PC-9 (cell line): ENCODE data around the gene GRK2. TPM values are rescaled to one million over a fixed set of nuclear protein-coding genes. Genes with fewer than 3 reads are reported as not detected.

Source experiments
- BruUV-seq: library from RNA; stranded (reverse); fragments of 400-500 nt; replicated peaks from 2 replicates; lab custom pipeline; 2021; lab: Mats Ljungman, UMichigan
- CTCF ChIA-PET: fragments of 300-600 bp; sonication (Branson Sonifier 250); formaldehyde crosslinking; loops from one replicate; lab custom pipeline; 2022; ENCODE audit warnings: antibody characterized with exemption; lab: Charles Lee
- POLR2A ChIA-PET: fragments of 300-600 bp; sonication (Branson Sonifier 250); formaldehyde crosslinking; loops from one replicate; lab custom pipeline; 2022; ENCODE audit warnings: antibody characterized with exemption; ENCODE audit not compliant: unreplicated experiment; lab: Charles Lee
- DNase-seq, 2 experiments: peaks; one replicate each; pipeline versions ENCODE4 v3.0.0 to v3.0.0-alpha.2; 2015 to 2022; ENCODE audit warnings: mixed read lengths in 1 of 2
- H2AFZ ChIP-seq: fragments of 200-600 bp; sonication (generic); 2 replicates; pipeline ENCODE4 v1.8.1; 2017; ENCODE audit warnings: antibody characterized with exemption
- H3F3A ChIP-seq: fragments of 200-600 bp; sonication (generic); 2 replicates; pipeline ENCODE4 v1.8.1; 2017; ENCODE audit warnings: antibody characterized with exemption, mild to moderate bottlenecking, low read depth; ENCODE audit not compliant: insufficient read depth
- H3K27ac ChIP-seq: fragments of 200-600 bp; sonication (generic); 2 replicates; pipeline ENCODE4 v1.6.1; 2016; ENCODE audit warnings: mixed run types
- H3K27me3 ChIP-seq: fragments of 200-600 bp; sonication (generic); 2 replicates; pipeline ENCODE4 v1.6.1; 2016; ENCODE audit warnings: low read depth, mixed run types; ENCODE audit not compliant: insufficient read depth
- H3K36me3 ChIP-seq: fragments of 200-600 bp; sonication (generic); 2 replicates; pipeline ENCODE4 v1.6.1; 2016; ENCODE audit warnings: low read depth, mixed run types
- H3K4me1 ChIP-seq: fragments of 200-600 bp; sonication (generic); replicated peaks from 2 replicates; pipeline ENCODE4 v1.6.1; 2016; ENCODE audit warnings: mixed run types; ENCODE audit not compliant: insufficient read depth
- H3K4me2 ChIP-seq: fragments of 200-600 bp; sonication (generic); 2 replicates; pipeline ENCODE4 v1.6.1; 2017; ENCODE audit warnings: mixed run types
- H3K4me3 ChIP-seq: fragments of 200-600 bp; sonication (generic); 2 replicates; pipeline ENCODE4 v1.6.1; 2016; ENCODE audit warnings: mixed run types
- H3K79me2 ChIP-seq: fragments of 200-600 bp; sonication (generic); 2 replicates; pipeline ENCODE4 v1.6.1; 2017; ENCODE audit warnings: low read depth, mixed run types
- H3K9me2 ChIP-seq: fragments of 200-600 bp; sonication (generic); 2 replicates; pipeline ENCODE4 v1.8.1; 2017; ENCODE audit warnings: mild to moderate bottlenecking; ENCODE audit not compliant: insufficient read depth
- H3K9me3 ChIP-seq: fragments of 200-600 bp; sonication (generic); 2 replicates; pipeline ENCODE4 v1.8.1; 2016; ENCODE audit warnings: low read depth; ENCODE audit not compliant: insufficient read depth
- H4K20me1 ChIP-seq: fragments of 200-600 bp; sonication (generic); 2 replicates; pipeline ENCODE4 v1.8.1; 2017; ENCODE audit not compliant: insufficient read depth
- CTCF ChIP-seq: fragments of 200-600 bp; sonication (generic); conservative IDR thresholded peaks from 2 replicates; pipeline ENCODE4 v1.6.1; 2017; ENCODE audit warnings: mixed run types, antibody characterized with exemption, mild to moderate bottlenecking, moderate library complexity
- EZH2 ChIP-seq: fragments of 200-600 bp; sonication (generic); IDR thresholded peaks from 2 replicates; pipeline ENCODE4 v1.8.0; 2017; ENCODE audit warnings: antibody characterized with exemption, low read depth
- intact Hi-C: fragments of 100-400 bp; cut with micrococcal nuclease; formaldehyde crosslinking; loops from one replicate; pipeline ENCODE4 v1.10.0; 2022; ENCODE audit not compliant: unreplicated experiment
- total RNA-seq: library from RNA; stranded (reverse); gene quantifications from 2 replicates; pipeline ENCODE4 v1.2.3, GENCODE V29; 2021

Gene GRK2
- total RNA-seq, 1 experiment from 2014 or later: 76.7 TPM

- Histone ChIP-seq H3K27ac (no peak overlapping the region), H2AFZ (no peak overlapping the region), H3K4me1 (peaks cover 30% of the 10 kb centered on the region), H3K36me3 (peaks cover 76% of the 10 kb centered on the region), H3K79me2 (peaks cover 44% of the 10 kb centered on the region), H3K9me2 (no peaks in the 10 kb centered on the region), H3K4me3 (no peak overlapping the region), H3F3A (peaks cover 84% of the 10 kb centered on the region), H4K20me1 (peaks cover 16% of the 10 kb centered on the region), H3K9me3 (no peaks in the 10 kb centered on the region), H3K4me2 (0 out of 2 replicates have a peak overlapping the region, but pooled peaks have one; percentile 7), H3K27me3 (no peaks in the 10 kb centered on the region)
- peak in 1 of 2 experiments; percentile 55 for DNase-seq
- ChIA-PET POLR2A (interaction anchor here (0.5 to 0.8 kb wide), 4 partner anchors 14 to 306 kb away, joined by 3 to 16 read pairs (median 7); no protein-coding TSS in a partner anchor), CTCF (interaction anchor here (0.7 to 1.3 kb wide), 4 partner anchors 8 to 172 kb away, joined by 3 to 5 read pairs (median 4); no protein-coding TSS in a partner anchor)
- TF ChIP-seq EZH2 (no peak), CTCF (no peak)
- no TSS peak for BruUV-seq
- intact Hi-C loops: no loop called here
Observed at GRCh38 chr11:67253872-67254624, 12.2 kb upstream of the GRK2 start.

- H3K27me3 ChIP-seq: no peaks in the 10 kb centered on the region
- H3K4me3 ChIP-seq: no peak overlapping the region
- no peaks in the 10 kb centered on the region for H3K9me2 ChIP-seq
- no peak for TF ChIP-seq CTCF
- TF ChIP-seq EZH2: no peak
- no peak overlapping the region for H3K4me2 ChIP-seq
- intact Hi-C loops: no loop called here
- H3K36me3 ChIP-seq: peaks cover 69% of the 10 kb centered on the region
- BruUV-seq: no TSS peak
- H3K4me1 ChIP-seq: peaks cover 23% of the 10 kb centered on the region
- DNase-seq: no peak
- no peak overlapping the region for H3K27ac ChIP-seq
- H3K79me2 ChIP-seq: peaks cover 37% of the 10 kb centered on the region
- H3K9me3 ChIP-seq: no peaks in the 10 kb centered on the region
- ChIA-PET CTCF (no interaction called here), POLR2A (interaction anchor here (0.5 kb wide), 1 partner anchor 365 kb away, joined by 4 read pairs; no protein-coding TSS in a partner anchor)
- H2AFZ ChIP-seq: no peak overlapping the region
- H3F3A ChIP-seq: peaks cover 86% of the 10 kb centered on the region
- H4K20me1 ChIP-seq: peaks cover 16% of the 10 kb centered on the region; the same call in 1 of the 2 replicates
Observed at GRCh38 chr11:67254798-67255197, 11.5 kb upstream of the GRK2 start.

GRCh38 chr11:67255353-67255752, 10.9 kb upstream of the GRK2 start:
- H2AFZ ChIP-seq: no peak overlapping the region
- H3K9me3 ChIP-seq: no peaks in the 10 kb centered on the region
- H3F3A ChIP-seq: peaks cover 86% of the 10 kb centered on the region
- no peak overlapping the region for H3K27ac ChIP-seq
- peaks cover 64% of the 10 kb centered on the region for H3K36me3 ChIP-seq
- CTCF ChIA-PET: interaction anchor here (0.6 kb wide), 1 partner anchor 61 kb away, joined by 4 read pairs; no protein-coding TSS in a partner anchor
- peaks cover 16% of the 10 kb centered on the region; the same call in 1 of the 2 replicates for H4K20me1 ChIP-seq
- peaks cover 20% of the 10 kb centered on the region for H3K4me1 ChIP-seq
- no peaks in the 10 kb centered on the region for H3K9me2 ChIP-seq
- peaks cover 31% of the 10 kb centered on the region for H3K79me2 ChIP-seq
- H3K27me3 ChIP-seq: no peaks in the 10 kb centered on the region
- TF ChIP-seq CTCF (no peak), EZH2 (no peak)
- intact Hi-C loops: no loop called here
- H3K4me2 ChIP-seq: no peak overlapping the region
- BruUV-seq: no TSS peak
- no peak overlapping the region for H3K4me3 ChIP-seq
- POLR2A ChIA-PET: interaction anchor here (0.5 kb wide), 1 partner anchor 366 kb away, joined by 4 read pairs; no protein-coding TSS in a partner anchor
- DNase-seq: no peak
